ENCODE measurements around the gene PHLPP1.
A peak's percentile ranks its signal among the peaks of the same experiment; 100 is the strongest.

Gene PHLPP1

DNA sequence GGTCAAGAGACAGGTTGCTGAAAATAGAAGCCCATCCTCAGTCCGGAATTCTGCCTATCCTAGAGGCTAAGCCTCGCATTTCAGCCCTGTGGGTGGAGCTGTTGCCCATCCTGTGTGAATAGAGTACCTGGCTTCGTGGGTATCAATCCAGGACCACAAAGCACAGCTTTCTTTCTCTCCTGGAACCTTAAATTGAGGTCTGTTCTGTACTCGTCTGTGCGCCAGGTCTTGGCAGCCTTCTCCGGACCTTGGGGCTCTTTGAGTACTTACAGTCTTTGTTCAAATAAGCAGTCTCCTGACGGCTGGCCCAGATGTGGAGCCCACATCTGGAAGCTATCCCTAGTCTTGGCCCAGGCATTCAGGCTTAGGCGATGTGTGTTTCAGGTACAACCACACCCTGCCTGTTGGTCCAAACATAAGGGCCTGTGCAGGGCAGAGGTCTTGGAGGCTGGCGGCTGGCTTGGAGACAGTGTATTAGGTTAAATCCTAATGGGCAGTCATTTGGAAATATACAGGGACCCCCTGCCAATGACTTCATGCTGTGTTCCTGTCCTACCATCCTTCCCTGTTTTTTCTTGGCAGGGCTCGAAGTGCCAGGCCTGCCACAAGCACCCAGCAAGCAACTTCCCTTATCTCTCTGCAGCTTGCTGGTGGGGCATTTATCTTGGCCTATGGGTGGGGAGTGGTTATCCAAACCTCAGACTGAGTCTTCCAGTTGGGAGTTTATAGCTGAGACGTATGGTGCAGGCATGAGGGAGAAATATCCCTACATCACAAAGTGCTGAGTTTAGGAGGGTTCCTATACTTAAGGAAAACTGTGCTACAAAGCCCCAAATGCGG lies 310.1 kb downstream of the PHLPP1 start:
- DNase-seq, result peak; percentile 2

- DNase-seq, result no peak
Measured at GRCh38 chr18:63028380-63028779, 313.0 kb downstream of the PHLPP1 start.
